HepG2 (cell line): Measurements from ENCODE around the gene PPP2R5D. TPM values are rescaled to one million over a fixed set of nuclear protein-coding genes. Genes with fewer than 3 reads are reported as not detected.

ENCODE experiments used
- AGO2 ChIP-seq: fragments of 200-400 bp; formaldehyde crosslinking; optimal IDR thresholded peaks from 2 replicates; pipeline ENCODE3; 2017; ENCODE audit warnings: mild to moderate bottlenecking, low read depth, low read length, moderate library complexity
- CCAR2 ChIP-seq: fragments of 200-400 bp; formaldehyde crosslinking; optimal IDR thresholded peaks from 2 replicates; pipeline ENCODE3; 2018; ENCODE audit warnings: low read depth, mild to moderate bottlenecking, low read length, moderate library complexity
- EP300 ChIP-seq, 3 experiments: sonication (generic) in 1 of 3; formaldehyde crosslinking in 1 of 3; IDR thresholded peaks; 2 replicates each; pipeline versions ENCODE4 v1.5.1 to v1.6.1; 2011 to 2020; ENCODE audit warnings: low read depth in 2 of 3, low read length in 2 of 3, borderline replicate concordance in 1 of 3, improper control_type of control experiment in 1 of 3, mild to moderate bottlenecking in 1 of 3, missing genetic modification reagents in 1 of 3, moderate library complexity in 1 of 3
- FOXA1 ChIP-seq, 2 experiments: fragments of 450-650 bp in 1 of 2; sonication (generic) in 1 of 2; formaldehyde crosslinking in 1 of 2; IDR thresholded peaks; 2 replicates each; pipeline versions ENCODE4 v1.4.0 to v1.6.1; 2016 to 2020; ENCODE audit warnings: missing genetic modification reagents in 1 of 2
- GTF3A ChIP-seq: sonication (generic); formaldehyde crosslinking; conservative IDR thresholded peaks from 2 replicates; pipeline ENCODE4 v1.4.0; 2020; ENCODE audit warnings: mild to moderate bottlenecking, missing genetic modification reagents
- MEIS2 ChIP-seq: sonication (generic); formaldehyde crosslinking; IDR thresholded peaks from 2 replicates; pipeline ENCODE4 v1.9.0; 2021; ENCODE audit warnings: mild to moderate bottlenecking, missing genetic modification reagents
- ZFP37 ChIP-seq: sonication (generic); formaldehyde crosslinking; IDR thresholded peaks from 2 replicates; pipeline ENCODE4 v1.4.0; 2020; ENCODE audit warnings: missing genetic modification reagents, borderline replicate concordance
- ZNF350 ChIP-seq: sonication (generic); formaldehyde crosslinking; IDR thresholded peaks from 2 replicates; pipeline ENCODE4 v1.4.0; 2020; ENCODE audit warnings: mild to moderate bottlenecking, low read depth, missing genetic modification reagents, borderline replicate concordance
- ZSCAN31 ChIP-seq: sonication (generic); formaldehyde crosslinking; IDR thresholded peaks from 2 replicates; pipeline ENCODE4 v1.5.0; 2020; ENCODE audit warnings: low read depth, mild to moderate bottlenecking, missing genetic modification reagents
- polyA plus RNA-seq, 8 experiments: library from polyadenylated mRNA; depleted of rRNA in 3 of 8; stranded (reverse) in 7 of 8; unstranded in 1 of 8; fragments of >200 nt; fragmentation: Illumina TruSeq in 4 of 8; extraction: Trizol in 4 of 8; gene quantifications; 2 replicates each; pipeline versions ENCODE4 v1.2.1 to v1.2.3, GENCODE V29; 2011 to 2016; ENCODE audit warnings: low read depth in 4 of 8, missing spikeins in 1 of 8, mixed read lengths in 1 of 8; ENCODE audit not compliant: insufficient read depth in 1 of 8
- total RNA-seq, 5 experiments: library from RNA; depleted of rRNA; stranded (reverse); fragments of >200 nt; fragmentation: Illumina TruSeq; extraction: Trizol; gene quantifications; 2 replicates each; pipeline ENCODE4 v1.2.3, GENCODE V29; 2016; ENCODE audit warnings: low read depth in 1 of 5
- TF ChIP-seq, protein P1 (sequence below): sonication (generic); formaldehyde crosslinking; IDR thresholded peaks from 2 replicates; pipeline ENCODE4 v1.9.0; 2021; ENCODE audit warnings: mild to moderate bottlenecking, missing genetic modification reagents
- TF ChIP-seq, protein P2 (sequence below), 2 experiments: sonication (generic) in 1 of 2; formaldehyde crosslinking in 1 of 2; IDR thresholded peaks; 2 replicates each; pipeline versions ENCODE4 v1.4.0 to v1.6.1; 2016 to 2020; ENCODE audit warnings: borderline replicate concordance in 1 of 2, low read depth in 1 of 2, mild to moderate bottlenecking in 1 of 2, missing genetic modification reagents in 1 of 2
- TF ChIP-seq, protein P3 (sequence below): sonication (generic); formaldehyde crosslinking; IDR thresholded peaks from 2 replicates; pipeline ENCODE4 v1.4.0; 2020; ENCODE audit warnings: mild to moderate bottlenecking, missing genetic modification reagents
- TF ChIP-seq, protein P4 (sequence below): IDR thresholded peaks from 2 replicates; pipeline ENCODE4 v1.6.1; 2016; ENCODE audit warnings: missing biosample characterization, missing genetic modification reagents, low read depth

Gene PPP2R5D
- total and polyA plus RNA-seq, 2 of the 13 experiments (the other 11 are each of a cell fraction or from before 2014, with no cell fraction given): 53.7 to 60.4 TPM

DNA sequence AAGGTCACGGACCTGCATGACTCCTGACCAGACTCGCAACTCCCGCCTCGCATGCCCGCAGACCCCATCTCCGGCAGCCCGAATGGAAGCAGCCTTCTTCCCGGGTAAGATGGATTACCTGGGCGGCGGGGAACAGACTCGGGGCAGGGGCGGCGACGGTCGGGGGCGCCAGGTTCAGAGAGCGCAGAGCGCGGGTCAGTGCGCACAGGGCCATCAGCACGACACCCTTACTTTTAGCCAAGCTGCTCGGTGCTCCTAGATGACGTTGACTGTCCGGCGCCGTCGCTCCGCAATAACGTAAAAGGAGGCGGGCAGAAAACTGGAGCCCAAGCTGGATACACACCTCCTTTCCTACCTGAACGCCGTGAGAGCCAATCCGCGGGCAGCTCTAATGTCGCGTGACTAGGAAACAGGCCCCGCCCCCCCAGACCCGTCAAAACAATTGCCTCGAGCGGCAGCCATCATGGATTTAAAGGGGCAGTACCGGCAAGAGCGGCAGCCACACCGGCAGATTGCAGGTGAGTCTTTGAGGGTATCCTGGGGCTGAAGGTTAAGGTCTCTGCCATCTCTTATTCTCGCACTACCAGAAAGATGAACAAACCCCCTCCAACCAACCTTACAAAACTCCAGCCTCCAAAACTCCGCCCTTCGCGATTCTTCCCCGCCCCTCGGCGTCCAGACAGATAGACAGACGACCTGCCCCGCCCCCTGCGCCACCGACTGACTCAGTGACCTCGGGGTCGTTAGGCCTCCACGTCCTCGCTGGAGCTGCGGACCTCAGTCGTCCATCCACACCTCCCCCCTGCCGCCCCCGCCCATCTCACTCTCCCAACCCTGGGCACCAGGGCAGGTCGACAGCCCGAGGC is 75.0 kb downstream of the PPP2R5D start, which contains the start of the genes KLC4 and MRPL2 (continued):
- TF ChIP-seq, protein P1, sequence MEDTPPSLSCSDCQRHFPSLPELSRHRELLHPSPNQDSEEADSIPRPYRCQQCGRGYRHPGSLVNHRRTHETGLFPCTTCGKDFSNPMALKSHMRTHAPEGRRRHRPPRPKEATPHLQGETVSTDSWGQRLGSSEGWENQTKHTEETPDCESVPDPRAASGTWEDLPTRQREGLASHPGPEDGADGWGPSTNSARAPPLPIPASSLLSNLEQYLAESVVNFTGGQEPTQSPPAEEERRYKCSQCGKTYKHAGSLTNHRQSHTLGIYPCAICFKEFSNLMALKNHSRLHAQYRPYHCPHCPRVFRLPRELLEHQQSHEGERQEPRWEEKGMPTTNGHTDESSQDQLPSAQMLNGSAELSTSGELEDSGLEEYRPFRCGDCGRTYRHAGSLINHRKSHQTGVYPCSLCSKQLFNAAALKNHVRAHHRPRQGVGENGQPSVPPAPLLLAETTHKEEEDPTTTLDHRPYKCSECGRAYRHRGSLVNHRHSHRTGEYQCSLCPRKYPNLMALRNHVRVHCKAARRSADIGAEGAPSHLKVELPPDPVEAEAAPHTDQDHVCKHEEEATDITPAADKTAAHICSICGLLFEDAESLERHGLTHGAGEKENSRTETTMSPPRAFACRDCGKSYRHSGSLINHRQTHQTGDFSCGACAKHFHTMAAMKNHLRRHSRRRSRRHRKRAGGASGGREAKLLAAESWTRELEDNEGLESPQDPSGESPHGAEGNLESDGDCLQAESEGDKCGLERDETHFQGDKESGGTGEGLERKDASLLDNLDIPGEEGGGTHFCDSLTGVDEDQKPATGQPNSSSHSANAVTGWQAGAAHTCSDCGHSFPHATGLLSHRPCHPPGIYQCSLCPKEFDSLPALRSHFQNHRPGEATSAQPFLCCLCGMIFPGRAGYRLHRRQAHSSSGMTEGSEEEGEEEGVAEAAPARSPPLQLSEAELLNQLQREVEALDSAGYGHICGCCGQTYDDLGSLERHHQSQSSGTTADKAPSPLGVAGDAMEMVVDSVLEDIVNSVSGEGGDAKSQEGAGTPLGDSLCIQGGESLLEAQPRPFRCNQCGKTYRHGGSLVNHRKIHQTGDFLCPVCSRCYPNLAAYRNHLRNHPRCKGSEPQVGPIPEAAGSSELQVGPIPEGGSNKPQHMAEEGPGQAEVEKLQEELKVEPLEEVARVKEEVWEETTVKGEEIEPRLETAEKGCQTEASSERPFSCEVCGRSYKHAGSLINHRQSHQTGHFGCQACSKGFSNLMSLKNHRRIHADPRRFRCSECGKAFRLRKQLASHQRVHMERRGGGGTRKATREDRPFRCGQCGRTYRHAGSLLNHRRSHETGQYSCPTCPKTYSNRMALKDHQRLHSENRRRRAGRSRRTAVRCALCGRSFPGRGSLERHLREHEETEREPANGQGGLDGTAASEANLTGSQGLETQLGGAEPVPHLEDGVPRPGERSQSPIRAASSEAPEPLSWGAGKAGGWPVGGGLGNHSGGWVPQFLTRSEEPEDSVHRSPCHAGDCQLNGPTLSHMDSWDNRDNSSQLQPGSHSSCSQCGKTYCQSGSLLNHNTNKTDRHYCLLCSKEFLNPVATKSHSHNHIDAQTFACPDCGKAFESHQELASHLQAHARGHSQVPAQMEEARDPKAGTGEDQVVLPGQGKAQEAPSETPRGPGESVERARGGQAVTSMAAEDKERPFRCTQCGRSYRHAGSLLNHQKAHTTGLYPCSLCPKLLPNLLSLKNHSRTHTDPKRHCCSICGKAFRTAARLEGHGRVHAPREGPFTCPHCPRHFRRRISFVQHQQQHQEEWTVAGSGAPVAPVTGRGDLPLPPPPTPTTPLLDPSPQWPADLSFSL (CRISPR knock-in tag): no peak
- TF ChIP-seq MEIS2 (CRISPR knock-in tag) (peak; percentile 55; the same call in 1 of the 2 replicates), GTF3A (no peak), ZSCAN31 (no peak; the same call in 1 of the 2 replicates), AGO2 (no peak), CCAR2 (no peak), ZFP37 (CRISPR knock-in tag) (no peak), EP300 (IDR thresholded peaks at IDR 0.05; ENCODE audit: low read depth in 2 of 2, low read length in 2 of 2) (peak in 1 of 2 experiments; percentile 18; a peak in 1 of 4 replicates), EP300 (CRISPR knock-in tag; IDR thresholded peaks at IDR 0.05; ENCODE audit: borderline replicate concordance) (no peak), ZNF350 (CRISPR knock-in tag) (no peak; the same call in 1 of the 2 replicates), FOXA1 (IDR thresholded peaks at IDR 0.05) (no peak), FOXA1 (CRISPR knock-in tag; IDR thresholded peaks at IDR 0.05) (peak; percentile 55; the same call in 1 of the 2 replicates)
- TF ChIP-seq, protein P2, sequence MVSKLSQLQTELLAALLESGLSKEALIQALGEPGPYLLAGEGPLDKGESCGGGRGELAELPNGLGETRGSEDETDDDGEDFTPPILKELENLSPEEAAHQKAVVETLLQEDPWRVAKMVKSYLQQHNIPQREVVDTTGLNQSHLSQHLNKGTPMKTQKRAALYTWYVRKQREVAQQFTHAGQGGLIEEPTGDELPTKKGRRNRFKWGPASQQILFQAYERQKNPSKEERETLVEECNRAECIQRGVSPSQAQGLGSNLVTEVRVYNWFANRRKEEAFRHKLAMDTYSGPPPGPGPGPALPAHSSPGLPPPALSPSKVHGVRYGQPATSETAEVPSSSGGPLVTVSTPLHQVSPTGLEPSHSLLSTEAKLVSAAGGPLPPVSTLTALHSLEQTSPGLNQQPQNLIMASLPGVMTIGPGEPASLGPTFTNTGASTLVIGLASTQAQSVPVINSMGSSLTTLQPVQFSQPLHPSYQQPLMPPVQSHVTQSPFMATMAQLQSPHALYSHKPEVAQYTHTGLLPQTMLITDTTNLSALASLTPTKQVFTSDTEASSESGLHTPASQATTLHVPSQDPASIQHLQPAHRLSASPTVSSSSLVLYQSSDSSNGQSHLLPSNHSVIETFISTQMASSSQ (IDR thresholded peaks at IDR 0.05; ENCODE audit: low read depth): no peak; the same call in 1 of the 2 replicates
- TF ChIP-seq, protein P2 (CRISPR knock-in tag; IDR thresholded peaks at IDR 0.05; ENCODE audit: borderline replicate concordance): peak; percentile 40
- TF ChIP-seq, protein P3, sequence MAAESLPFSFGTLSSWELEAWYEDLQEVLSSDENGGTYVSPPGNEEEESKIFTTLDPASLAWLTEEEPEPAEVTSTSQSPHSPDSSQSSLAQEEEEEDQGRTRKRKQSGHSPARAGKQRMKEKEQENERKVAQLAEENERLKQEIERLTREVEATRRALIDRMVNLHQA (CRISPR knock-in tag): no peak
- TF ChIP-seq, protein P4, sequence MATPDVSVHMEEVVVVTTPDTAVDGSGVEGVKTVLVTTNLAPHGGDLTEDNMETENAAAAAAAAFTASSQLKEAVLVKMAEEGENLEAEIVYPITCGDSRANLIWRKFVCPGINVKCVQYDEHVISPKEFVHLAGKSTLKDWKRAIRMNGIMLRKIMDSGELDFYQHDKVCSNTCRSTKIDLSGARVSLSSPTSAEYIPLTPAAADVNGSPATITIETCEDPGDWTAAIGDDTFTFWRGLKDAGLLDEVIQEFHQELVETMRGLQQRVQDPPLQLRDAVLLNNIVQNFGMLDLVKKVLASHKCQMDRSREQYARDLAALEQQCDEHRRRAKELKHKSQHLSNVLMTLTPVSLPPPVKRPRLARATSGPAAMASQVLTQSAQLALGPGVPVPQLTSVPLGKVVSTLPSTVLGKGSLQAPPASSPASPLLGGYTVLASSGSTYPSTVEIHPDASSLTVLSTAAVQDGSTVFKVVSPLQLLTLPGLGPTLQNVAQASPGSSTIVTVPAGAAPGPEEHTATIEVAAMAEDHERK (CRISPR knock-in tag): peak; percentile 76
